Neutrophil (primary cell): ENCODE measurements around the gene MBOAT2.

Experiments used
- H3K27ac ChIP-seq: fragments of 200-600 bp; sonication (generic); 2 replicates; pipeline ENCODE4 v1.5.1; 2016; ENCODE audit warnings: mild to moderate bottlenecking, moderate library complexity
- H3K27me3 ChIP-seq: fragments of 200-600 bp; sonication (generic); 2 replicates; pipeline ENCODE4 v1.6.0; 2016; ENCODE audit warnings: mild to moderate bottlenecking
- H3K36me3 ChIP-seq: fragments of 200-600 bp; sonication (generic); 2 replicates; pipeline ENCODE4 v1.5.1; 2017
- H3K4me1 ChIP-seq, 2 experiments: fragments of 200-600 bp in 1 of 2; sonication (generic) in 1 of 2; 1 replicate in 1 of 2; 2 replicates in 1 of 2; pipeline versions ENCODE4 v1.5.1 to v1.6.1; 2013 to 2016; ENCODE audit warnings: low read depth in 1 of 2, low read length in 1 of 2, mild to moderate bottlenecking in 1 of 2, moderate library complexity in 1 of 2; ENCODE audit not compliant: control insufficient read depth in 1 of 2, insufficient read depth in 1 of 2
- H3K4me3 ChIP-seq, 2 experiments: fragments of 200-600 bp in 1 of 2; sonication (generic) in 1 of 2; 1 replicate in 1 of 2; 2 replicates in 1 of 2; pipeline ENCODE4 v1.5.1; 2013 to 2016; ENCODE audit warnings: low read depth in 1 of 2, low read length in 1 of 2, mild to moderate bottlenecking in 1 of 2, moderate library complexity in 1 of 2
- H3K9me3 ChIP-seq: fragments of 200-600 bp; sonication (generic); 2 replicates; pipeline ENCODE4 v1.5.1; 2016
- TF ChIP-seq, protein P1 (sequence below): fragments of 200-600 bp; sonication (generic); IDR thresholded peaks from 2 replicates; pipeline ENCODE4 v1.5.1; 2016; ENCODE audit warnings: antibody characterized with exemption

The MBOAT2 gene

DNA sequence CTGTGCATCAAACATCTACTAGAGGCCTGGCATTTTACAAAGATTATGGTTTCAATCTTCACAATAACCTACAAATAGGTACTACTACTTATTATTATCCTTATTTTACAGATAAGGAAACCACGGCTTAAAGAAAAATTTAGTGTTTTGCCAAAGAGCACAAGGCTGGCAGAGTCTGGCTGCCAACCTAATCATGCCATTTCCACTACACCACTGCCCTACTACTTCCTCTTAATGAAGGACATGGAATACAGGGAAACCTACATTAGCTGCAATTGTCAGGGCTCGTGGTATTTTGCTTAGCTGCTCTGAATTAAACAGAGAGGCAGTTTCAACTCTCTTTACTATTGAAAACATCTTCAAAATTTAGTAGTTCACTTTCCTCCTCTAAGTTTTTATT is 5.9 kb downstream of the MBOAT2 start:
- TF ChIP-seq, protein P1, sequence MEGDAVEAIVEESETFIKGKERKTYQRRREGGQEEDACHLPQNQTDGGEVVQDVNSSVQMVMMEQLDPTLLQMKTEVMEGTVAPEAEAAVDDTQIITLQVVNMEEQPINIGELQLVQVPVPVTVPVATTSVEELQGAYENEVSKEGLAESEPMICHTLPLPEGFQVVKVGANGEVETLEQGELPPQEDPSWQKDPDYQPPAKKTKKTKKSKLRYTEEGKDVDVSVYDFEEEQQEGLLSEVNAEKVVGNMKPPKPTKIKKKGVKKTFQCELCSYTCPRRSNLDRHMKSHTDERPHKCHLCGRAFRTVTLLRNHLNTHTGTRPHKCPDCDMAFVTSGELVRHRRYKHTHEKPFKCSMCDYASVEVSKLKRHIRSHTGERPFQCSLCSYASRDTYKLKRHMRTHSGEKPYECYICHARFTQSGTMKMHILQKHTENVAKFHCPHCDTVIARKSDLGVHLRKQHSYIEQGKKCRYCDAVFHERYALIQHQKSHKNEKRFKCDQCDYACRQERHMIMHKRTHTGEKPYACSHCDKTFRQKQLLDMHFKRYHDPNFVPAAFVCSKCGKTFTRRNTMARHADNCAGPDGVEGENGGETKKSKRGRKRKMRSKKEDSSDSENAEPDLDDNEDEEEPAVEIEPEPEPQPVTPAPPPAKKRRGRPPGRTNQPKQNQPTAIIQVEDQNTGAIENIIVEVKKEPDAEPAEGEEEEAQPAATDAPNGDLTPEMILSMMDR: no peak
- peak overlapping the region; percentile 84 for H3K27ac ChIP-seq

DNA sequence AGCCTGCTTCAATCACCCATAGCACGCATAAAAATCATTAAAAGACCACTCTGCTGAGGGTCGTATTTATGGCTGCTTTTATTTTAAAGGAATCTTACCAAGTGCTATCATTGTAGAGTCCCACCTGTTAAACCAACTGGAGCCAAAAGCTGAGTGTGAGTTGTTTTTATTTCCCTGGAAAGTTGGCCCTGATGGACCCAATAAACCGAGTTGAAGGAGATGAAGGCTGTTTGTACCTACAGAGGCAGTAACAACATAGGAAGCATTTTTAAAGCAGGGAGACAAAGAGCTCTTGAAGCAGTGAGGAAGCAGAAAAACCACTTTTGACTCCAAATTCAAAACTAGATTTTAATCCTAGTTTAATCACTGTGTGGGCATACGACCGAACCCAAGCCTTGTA is 6.4 kb downstream of the MBOAT2 start:
- Histone ChIP-seq H3K4me3 (peak overlapping the region in 1 of 2 experiments; percentile 40), H3K27ac (peak overlapping the region; percentile 84), H3K27me3 (no peaks in the 10 kb centered on the region), H3K36me3 (no peaks in the 10 kb centered on the region), H3K4me1 (peaks cover 90 to 93% of the 10 kb centered on the region in 2 experiments), H3K9me3 (no peaks in the 10 kb centered on the region)
- TF ChIP-seq, protein P1: no peak

More for the DNA sequence above, 5.9 kb downstream of the MBOAT2 start:
- H3K4me3 ChIP-seq: no peak overlapping the region
- H3K36me3 ChIP-seq: no peaks in the 10 kb centered on the region
- H3K4me1 ChIP-seq: peaks cover 94 to 96% of the 10 kb centered on the region in 2 experiments
- H3K27me3 ChIP-seq: no peaks in the 10 kb centered on the region
- no peaks in the 10 kb centered on the region for H3K9me3 ChIP-seq

DNA sequence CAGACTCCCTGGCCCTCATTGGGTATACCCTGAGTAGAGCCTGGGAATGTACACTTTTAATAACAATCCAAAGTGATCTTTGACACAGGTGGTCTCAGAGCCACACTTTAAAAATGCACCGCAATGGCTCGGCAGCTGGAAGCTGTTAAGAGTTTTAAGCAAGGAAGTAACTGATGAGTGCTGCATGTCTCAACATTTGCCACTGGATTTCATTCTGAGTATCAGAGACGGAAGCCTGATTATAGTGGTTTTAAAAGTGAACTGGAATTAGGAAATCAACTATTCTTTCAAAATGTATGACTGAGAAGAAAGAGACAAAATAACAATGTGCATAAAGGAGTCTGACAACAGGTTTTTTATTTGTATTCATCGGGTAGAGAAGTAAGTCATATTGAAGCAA is 7.5 kb downstream of the MBOAT2 start:
- TF ChIP-seq, protein P1: no peak
- Histone ChIP-seq H3K27ac (peak overlapping the region; percentile 84), H3K9me3 (no peaks in the 10 kb centered on the region), H3K36me3 (no peaks in the 10 kb centered on the region), H3K4me3 (peak overlapping the region; percentile 18 to 40), H3K4me1 (peaks cover 79 to 89% of the 10 kb centered on the region in 2 experiments), H3K27me3 (no peaks in the 10 kb centered on the region)

DNA sequence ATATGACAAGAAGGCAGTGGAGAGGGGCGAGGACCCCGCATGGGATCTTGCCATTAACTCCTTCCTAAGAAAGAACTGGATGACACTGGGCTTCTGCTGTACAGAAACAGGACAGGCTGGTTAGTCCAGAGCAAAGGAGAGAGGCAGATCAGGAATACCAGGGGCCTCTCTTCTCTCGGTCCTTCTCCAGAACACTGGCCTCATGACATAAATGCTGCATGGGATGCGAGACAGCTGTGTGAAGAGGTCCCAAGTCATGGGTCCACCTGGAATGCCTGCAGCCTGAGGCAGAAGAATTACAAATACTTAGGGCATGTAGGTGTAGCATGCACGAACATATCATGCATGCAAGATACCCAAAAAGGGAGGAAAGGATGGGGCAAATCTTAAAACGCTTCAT is 9.1 kb downstream of the MBOAT2 start:
- Histone ChIP-seq H3K4me1 (peaks cover 68 to 81% of the 10 kb centered on the region in 2 experiments), H3K27me3 (no peaks in the 10 kb centered on the region), H3K4me3 (no peak overlapping the region), H3K9me3 (no peaks in the 10 kb centered on the region), H3K27ac (peak overlapping the region; percentile 41), H3K36me3 (no peaks in the 10 kb centered on the region)
- TF ChIP-seq, protein P1: no peak

DNA sequence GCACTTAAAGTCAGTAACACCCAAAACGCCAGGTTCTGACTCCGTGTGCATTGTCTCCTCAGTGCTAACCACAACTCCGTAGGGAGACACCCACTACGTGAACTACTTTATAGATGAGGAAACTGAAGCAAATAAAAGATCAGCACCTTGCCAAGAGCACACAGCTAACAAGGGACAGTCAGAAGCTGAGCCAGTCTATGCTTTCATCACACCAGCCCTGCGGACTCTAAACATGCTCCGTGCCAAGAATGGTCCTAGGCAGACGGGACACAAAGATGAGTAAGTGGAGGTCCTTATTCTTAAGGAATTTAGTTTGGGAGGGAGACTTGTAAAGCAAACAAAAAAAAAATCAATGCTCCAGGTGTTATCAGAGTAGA is 9.6 kb downstream of the MBOAT2 start:
- peaks cover 67 to 81% of the 10 kb centered on the region in 2 experiments for H3K4me1 ChIP-seq
- TF ChIP-seq, protein P1: no peak
- peak overlapping the region; percentile 51 for H3K27ac ChIP-seq
- H3K4me3 ChIP-seq: no peak overlapping the region
- H3K9me3 ChIP-seq: no peaks in the 10 kb centered on the region
- no peaks in the 10 kb centered on the region for H3K36me3 ChIP-seq
- no peaks in the 10 kb centered on the region for H3K27me3 ChIP-seq
